NT2/D1 (cell line): ENCODE results near the gene ILDR2.
"Not testable (repeated sequence)": the region's sequence is repeated elsewhere in the genome, so short reads cannot be mapped to it uniquely, and the experiment has no call there.

ENCODE experiments used
- DNase-seq: peaks from one replicate; pipeline ENCODE4 v3.0.0-alpha.2; 2011; ENCODE audit warnings: low read depth, low spot score
- H3K27me3 ChIP-seq: 2 replicates; pipeline ENCODE4 v1.6.0; 2011; ENCODE audit warnings: mild to moderate bottlenecking; ENCODE audit not compliant: insufficient read length, insufficient read depth
- H3K36me3 ChIP-seq: 2 replicates; pipeline ENCODE4 v1.6.1; 2011; ENCODE audit warnings: mild to moderate bottlenecking, low read length, mixed read lengths; ENCODE audit not compliant: insufficient read depth, insufficient read length
- H3K4me1 ChIP-seq: 2 replicates; pipeline ENCODE4 v1.5.1; 2011; ENCODE audit not compliant: insufficient read depth, insufficient read length
- H3K4me3 ChIP-seq: 2 replicates; pipeline ENCODE4 v1.5.1; 2011; ENCODE audit warnings: low read depth; ENCODE audit not compliant: insufficient read length
- H3K9ac ChIP-seq: 2 replicates; pipeline ENCODE4 v1.6.0; 2011; ENCODE audit warnings: low read depth; ENCODE audit not compliant: insufficient read length
- H3K9me3 ChIP-seq: 2 replicates; pipeline ENCODE4 v1.5.1; 2011; ENCODE audit warnings: mild to moderate bottlenecking, low read length; ENCODE audit not compliant: insufficient read depth
- SUZ12 ChIP-seq: IDR thresholded peaks from 2 replicates; pipeline ENCODE4 v1.6.1; 2011; ENCODE audit not compliant: insufficient read length, insufficient read depth; ENCODE audit errors: extremely low read depth
- YY1 ChIP-seq: IDR thresholded peaks from 2 replicates; pipeline ENCODE4 v1.6.1; 2011; ENCODE audit not compliant: insufficient read length, insufficient read depth
- ZNF274 ChIP-seq: IDR thresholded peaks from 2 replicates; pipeline ENCODE4 v1.6.1; 2011; ENCODE audit warnings: mild to moderate bottlenecking, low read depth, low read length

Gene ILDR2

GRCh38 chr1:166882893-166883292 is 92.4 kb downstream of the ILDR2 start:
- TF ChIP-seq SUZ12 (no peak), ZNF274 (no peak), YY1 (no peak)
- DNase-seq: no peak
- H3K27me3 ChIP-seq: peaks cover 6% of the 10 kb centered on the region

GRCh38 chr1:166878173-166878917 is 97.0 kb downstream of the ILDR2 start:
- H3K4me1 ChIP-seq, H3K9ac ChIP-seq, DNase-seq, H3K4me3 ChIP-seq, H3K9me3 ChIP-seq, H3K27me3 ChIP-seq, H3K36me3 ChIP-seq: not testable (repeated sequence)

More at GRCh38 chr1:166882893-166883292, 92.4 kb downstream of the ILDR2 start:
- Histone ChIP-seq H3K9me3 (peaks cover 8% of the 10 kb centered on the region), H3K9ac (no peak overlapping the region), H3K36me3 (no peaks in the 10 kb centered on the region), H3K4me1 (no peaks in the 10 kb centered on the region), H3K4me3 (no peak overlapping the region)

GRCh38 chr1:166876540-166876838 is 98.9 kb downstream of the ILDR2 start:
- peaks cover 8% of the 10 kb centered on the region for H3K9me3 ChIP-seq
- no peak for DNase-seq
- H3K9ac ChIP-seq: peak overlapping the region; percentile 63
- H3K27me3 ChIP-seq: no peaks in the 10 kb centered on the region
- H3K4me1 ChIP-seq: no peaks in the 10 kb centered on the region
- H3K4me3 ChIP-seq: peak overlapping the region; percentile 27
- TF ChIP-seq YY1: no peak
- no peak for TF ChIP-seq ZNF274
- no peak for TF ChIP-seq SUZ12
- H3K36me3 ChIP-seq: peaks cover 13% of the 10 kb centered on the region

DNA sequence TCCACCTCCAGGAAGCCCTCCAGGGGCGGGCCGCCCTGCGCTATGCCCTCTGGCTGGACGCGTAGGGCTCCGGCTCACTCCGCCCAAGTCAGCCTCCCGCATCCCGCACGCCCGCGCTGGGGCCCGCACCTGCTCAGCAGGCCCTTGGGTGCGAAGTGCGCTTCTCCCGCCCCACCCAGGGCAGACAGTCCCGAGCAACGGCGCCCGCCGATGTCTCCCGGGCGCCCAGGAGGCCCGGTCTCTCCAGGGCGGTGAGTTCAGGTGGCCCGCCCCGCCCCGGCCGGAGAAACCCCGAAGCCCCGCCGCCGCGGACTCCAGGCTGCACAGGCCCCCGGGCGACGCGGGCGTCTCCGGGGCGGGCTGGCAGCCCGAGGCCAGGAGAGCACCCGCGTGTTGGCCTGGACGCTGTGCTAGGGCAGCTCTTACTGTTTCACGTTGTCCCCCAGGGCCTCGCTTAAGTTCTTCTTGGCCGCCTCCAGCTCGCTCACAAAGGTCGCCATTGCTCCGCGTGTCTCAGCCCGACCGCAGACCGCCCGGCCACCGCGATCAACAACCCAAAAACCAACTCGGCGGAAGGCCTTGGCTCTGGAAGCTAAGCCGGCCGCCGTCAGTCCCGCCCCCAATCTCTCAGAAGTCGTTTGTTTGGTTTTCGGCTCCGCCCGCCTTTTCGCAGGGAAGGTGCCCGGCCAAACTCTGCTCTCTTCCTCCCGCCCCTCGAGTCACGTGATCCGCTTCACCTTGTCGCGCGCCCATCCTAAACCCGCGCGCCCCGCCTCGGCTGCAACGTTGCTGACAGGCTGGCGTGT is 99.4 kb downstream of the ILDR2 start, which contains the start of gene TADA1:
TSS of gene TADA1 (minus strand) at position 531 of the 806 bp plus-strand sequence. CDS start at position 500, 31 bp downstream.
- Histone ChIP-seq H3K27me3 (no peaks in the 10 kb centered on the region), H3K36me3 (peaks cover 16% of the 10 kb centered on the region), H3K4me3 (peak within 1 kb of the TSS; percentile 98), H3K4me1 (no peaks in the 10 kb centered on the region), H3K9me3 (peaks cover 8% of the 10 kb centered on the region), H3K9ac (peak within 1 kb of the TSS; percentile 98)
- DNase-seq: peak; percentile 100
- TF ChIP-seq YY1: peak; percentile 74
- TF ChIP-seq ZNF274: no peak

DNA sequence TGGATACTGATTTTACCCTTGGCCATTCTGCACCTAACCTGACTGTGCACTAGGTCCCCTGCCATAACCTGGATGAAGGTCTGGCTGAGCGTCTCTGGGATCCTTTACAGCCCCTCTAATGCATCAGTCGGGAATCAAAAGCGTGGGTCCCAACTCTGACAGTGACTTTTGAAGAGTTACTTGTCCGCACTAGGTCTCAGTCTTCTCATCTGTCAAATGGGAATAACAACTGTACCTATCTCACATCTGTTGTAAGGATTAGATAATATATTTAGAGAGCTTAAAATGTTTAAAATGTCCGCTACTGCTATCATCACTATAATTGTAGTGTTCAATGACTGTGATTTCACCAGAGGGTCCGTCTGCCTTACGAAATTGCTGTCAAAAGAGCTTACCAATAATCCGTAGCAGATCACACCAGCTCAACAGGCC is 100.0 kb downstream of the ILDR2 start:
- TF ChIP-seq ZNF274 (no peak), YY1 (no peak), SUZ12 (no peak)
- Histone ChIP-seq H3K9ac (peak overlapping the region; percentile 98), H3K27me3 (no peaks in the 10 kb centered on the region), H3K4me3 (peak overlapping the region; percentile 98), H3K9me3 (peaks cover 8% of the 10 kb centered on the region), H3K36me3 (peaks cover 16% of the 10 kb centered on the region), H3K4me1 (no peaks in the 10 kb centered on the region)
- no peak for DNase-seq

DNA sequence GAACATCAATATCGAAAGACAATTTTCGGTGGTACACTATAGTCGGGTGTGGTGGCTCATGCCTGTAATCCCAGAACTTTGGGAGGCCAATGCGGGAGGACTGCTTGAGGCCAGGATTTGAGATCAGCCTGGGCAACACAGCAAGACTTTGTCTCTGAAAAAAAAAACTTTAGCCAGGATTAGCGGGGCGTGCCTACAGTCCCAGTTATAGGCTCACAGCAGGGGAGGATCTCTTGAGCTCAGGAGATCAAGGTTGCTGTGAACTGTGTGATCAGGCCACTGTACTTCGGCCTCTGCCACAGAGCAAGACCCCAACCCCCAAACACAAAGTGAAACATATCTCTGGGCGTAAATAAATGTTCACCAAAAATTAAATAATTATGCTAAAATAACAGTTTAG is 100.9 kb downstream of the ILDR2 start:
- no peak overlapping the region for H3K4me3 ChIP-seq

GRCh38 chr1:166870584-166870983 is 104.8 kb downstream of the ILDR2 start:
- no peak for DNase-seq
- Histone ChIP-seq H3K36me3 (peaks cover 46% of the 10 kb centered on the region), H3K9ac (no peak overlapping the region), H3K4me1 (no peaks in the 10 kb centered on the region), H3K27me3 (no peaks in the 10 kb centered on the region), H3K4me3 (no peak overlapping the region), H3K9me3 (no peaks in the 10 kb centered on the region)
- no peak for TF ChIP-seq YY1
- no peak for TF ChIP-seq ZNF274
- no peak for TF ChIP-seq SUZ12

More for the DNA sequence above, 100.9 kb downstream of the ILDR2 start:
- no peak for DNase-seq
- Histone ChIP-seq H3K27me3 (no peaks in the 10 kb centered on the region), H3K36me3 (peaks cover 16% of the 10 kb centered on the region), H3K9me3 (peaks cover 8% of the 10 kb centered on the region), H3K9ac (no peak overlapping the region), H3K4me1 (no peaks in the 10 kb centered on the region)
- TF ChIP-seq YY1 (no peak), SUZ12 (no peak), ZNF274 (no peak)
